GOT3 (cell line): ENCODE measurements around the gene BAD.
"Not testable (repeated sequence)": the region's sequence is repeated elsewhere in the genome, so short reads cannot be mapped to it uniquely, and the experiment has no call there.

ENCODE experiments used
- DNase-seq: peaks from one replicate; lab custom pipeline; 2025; ENCODE audit warnings: mixed read lengths; lab: John Stamatoyannopoulos, UW

BAD gene

DNA sequence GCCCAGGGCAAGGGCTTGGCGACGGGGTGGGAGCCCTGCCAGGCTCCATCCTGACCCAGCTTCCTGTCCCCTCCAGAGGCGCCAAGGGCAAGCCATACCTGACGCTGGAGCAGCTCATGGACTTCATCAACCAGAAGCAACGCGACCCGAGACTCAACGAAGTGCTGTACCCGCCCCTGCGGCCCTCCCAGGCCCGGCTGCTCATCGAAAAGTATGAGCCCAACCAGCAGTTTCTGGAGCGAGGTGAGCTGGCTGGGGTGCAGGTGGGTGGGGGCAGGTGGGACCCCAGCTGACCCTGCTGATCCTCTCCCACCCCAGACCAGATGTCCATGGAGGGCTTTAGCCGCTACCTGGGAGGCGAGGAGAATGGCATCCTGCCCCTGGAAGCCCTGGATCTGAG, 28.2 kb downstream of the BAD start:
- DNase-seq = no peak

GRCh38 chr11:64255135-64256128, 29.0 kb downstream of the BAD start:
- no peak for DNase-seq

- DNase-seq = no peak
These were observed 30.1 kb downstream of the BAD start for GRCh38 chr11:64254326-64254725.

DNA sequence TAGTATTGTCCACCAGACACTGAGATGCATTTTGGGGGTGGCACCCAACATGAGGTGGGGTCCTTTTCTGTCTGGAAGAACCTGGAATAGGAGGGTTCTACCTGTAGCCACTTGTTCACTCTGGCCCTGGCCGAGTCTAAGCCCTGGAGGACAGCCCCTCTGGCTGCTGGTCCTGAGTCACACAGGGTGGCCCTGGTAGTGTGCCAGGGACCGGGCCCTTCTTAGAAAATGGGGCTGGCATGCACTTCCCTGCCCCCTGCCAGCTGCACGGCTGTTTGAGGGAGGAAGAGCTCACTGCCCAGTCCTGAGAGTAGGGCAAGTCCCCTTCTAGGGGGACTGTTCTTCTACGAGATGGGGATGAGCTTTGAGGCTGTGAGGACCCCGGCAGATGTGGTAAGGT, 31.0 kb downstream of the BAD start:
- DNase-seq = no peak

GRCh38 chr11:64253043-64253442, 31.4 kb downstream of the BAD start:
- no peak for DNase-seq

GRCh38 chr11:64252003-64252872, 32.2 kb downstream of the BAD start:
- no peak for DNase-seq

DNA sequence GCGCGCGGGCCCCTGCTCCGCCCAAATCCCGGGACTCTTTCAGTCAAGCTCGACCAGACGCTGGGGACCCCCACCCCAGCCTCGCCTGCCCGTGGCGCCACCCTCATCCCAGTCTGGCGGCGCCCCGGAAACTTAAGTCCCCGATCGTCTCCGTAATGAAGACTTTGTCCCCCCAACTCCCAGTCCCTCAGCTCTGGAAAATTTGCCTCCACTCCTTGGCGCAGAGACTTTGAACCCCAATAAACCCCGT, 32.8 kb downstream of the BAD start:
- DNase-seq = no peak

- DNase-seq = no peak
These were observed 33.3 kb downstream of the BAD start, which contains the start of gene PLCB3 for GRCh38 chr11:64251016-64251752. Gene PLCB3 (plus strand): TSS chr11:64251530. CDS start chr11:64251650, 120 bp downstream.

DNA sequence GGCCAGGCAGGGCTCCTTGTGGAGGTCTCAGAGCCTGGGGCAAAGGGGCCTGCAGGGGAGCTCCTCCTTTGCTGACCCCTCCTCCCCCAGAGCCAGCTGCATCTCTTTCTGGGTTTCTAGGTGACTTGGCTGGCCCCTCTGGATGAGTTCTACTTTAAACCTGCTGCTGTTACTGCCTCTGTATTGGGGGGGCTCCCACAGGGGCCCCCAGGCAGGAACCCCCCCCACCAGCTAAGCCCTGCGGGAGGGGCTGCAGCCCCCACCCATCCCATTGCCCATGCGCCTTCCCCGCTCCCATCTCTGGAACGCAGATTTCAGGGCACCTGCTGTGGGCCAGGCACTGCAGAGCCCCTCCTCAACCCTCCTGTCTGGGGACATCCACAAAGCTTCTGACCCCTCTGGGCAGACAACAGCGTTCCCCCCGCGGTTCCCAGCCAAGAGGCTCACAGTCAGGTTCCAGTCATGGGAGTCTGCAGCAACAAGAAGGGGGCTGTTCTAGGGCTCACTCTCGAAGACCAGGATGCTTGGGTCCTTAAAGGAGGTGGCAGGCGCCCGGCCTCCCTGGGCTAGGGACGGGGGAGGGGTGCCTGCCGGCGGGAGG, 34.0 kb downstream of the BAD start:
- no peak for DNase-seq

DNA sequence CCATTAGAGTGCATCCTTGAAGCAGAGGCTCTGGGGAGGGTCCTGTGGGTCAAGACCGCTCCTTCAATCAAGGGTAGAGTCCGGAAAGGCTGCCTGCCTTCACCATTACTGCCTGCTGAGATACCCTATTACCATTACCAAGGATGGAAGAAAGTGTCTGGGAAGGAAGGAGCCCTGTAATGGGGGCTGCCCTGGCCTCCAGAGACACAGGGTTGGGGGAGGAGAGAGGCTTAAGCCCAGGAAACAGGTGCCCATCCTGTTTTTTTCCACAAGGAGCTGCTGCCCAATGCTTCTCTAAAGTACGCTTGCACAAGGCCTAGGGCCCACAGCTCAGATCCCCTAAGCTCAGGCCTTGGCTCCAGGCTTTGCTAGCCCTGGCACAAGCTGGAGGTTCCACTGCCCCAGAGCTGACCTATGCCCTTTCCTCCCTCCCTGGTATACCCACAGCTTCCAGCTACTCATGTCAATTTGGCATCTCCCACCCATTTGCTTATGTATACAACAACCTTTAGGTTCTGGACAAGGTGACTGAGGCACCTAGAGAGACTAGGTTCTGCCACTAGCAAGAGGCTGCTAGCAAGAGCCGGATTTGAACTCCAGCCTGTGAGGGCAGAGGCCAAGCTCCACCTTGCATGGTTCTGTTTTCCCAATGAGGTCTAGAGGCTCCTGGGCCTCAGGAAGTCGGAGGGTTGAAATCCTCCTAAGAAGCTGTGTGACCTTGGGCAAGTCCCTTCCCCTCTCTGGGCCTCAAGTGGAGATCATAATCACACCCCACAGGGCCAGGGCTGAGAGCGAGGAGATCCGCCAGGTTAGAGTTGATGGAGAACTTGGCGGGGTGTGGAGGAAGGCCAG, 34.7 kb downstream of the BAD start:
- DNase-seq = no peak

- DNase-seq = no peak
These were observed 35.4 kb downstream of the BAD start for GRCh38 chr11:64249038-64249437.

DNA sequence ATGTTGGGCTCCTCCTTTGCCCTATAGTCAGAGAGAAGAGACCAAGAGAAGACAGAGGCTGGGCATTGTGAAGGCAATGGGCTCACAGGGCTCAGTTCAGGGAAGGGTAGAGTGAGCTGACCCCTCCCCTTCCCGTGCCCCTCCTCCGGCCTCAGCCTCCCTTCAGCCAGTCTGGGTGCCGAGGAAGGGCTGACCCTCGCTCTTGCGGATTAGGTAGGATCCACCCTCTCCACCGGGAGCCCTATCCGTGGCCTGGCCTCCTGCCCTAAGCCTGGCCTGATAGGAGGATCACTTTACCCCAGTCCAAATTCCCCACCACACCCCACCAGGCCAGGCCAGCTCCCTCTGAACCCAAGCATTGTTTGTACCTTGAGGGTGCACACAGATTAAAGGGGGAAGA, 35.9 kb downstream of the BAD start:
- DNase-seq = no peak

DNA sequence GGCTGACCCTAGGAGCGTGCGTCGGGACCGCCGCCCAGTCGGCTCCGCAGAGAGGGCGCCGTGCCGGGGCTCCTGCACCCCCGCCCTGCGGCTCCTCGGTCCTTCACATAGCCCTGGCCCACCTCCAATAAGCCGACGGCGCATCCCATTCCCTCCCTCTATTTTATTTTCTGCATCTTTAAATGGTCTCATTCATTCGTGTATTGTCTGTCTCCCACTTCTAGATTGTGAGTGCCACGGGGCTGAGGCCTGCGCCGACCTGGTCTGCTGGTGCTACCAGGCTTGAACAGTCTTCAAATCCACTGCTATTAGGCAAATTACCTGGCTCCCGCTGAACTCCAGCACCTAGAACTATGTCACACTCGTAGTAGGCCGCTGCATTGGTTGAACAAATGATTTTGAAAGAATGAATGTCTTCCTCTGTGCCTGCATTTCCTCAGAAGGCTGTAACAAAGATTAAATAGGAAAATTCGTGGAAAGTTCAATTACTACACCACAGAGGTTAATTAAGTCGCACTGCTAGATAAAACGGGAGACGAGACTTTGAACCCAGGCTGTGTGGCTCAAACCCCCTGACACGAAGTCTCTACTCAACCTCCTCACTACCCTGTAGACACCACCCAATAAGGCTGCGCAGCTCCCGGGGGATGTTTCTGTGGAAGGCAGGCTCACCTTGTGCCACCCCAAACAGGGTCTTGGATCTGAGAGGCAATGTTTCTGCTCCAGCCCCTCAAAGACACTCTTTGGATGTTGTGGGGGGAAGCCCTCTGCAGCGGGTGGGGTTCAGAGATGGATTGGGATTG, 36.5 kb downstream of the BAD start:
- DNase-seq = no peak

DNA sequence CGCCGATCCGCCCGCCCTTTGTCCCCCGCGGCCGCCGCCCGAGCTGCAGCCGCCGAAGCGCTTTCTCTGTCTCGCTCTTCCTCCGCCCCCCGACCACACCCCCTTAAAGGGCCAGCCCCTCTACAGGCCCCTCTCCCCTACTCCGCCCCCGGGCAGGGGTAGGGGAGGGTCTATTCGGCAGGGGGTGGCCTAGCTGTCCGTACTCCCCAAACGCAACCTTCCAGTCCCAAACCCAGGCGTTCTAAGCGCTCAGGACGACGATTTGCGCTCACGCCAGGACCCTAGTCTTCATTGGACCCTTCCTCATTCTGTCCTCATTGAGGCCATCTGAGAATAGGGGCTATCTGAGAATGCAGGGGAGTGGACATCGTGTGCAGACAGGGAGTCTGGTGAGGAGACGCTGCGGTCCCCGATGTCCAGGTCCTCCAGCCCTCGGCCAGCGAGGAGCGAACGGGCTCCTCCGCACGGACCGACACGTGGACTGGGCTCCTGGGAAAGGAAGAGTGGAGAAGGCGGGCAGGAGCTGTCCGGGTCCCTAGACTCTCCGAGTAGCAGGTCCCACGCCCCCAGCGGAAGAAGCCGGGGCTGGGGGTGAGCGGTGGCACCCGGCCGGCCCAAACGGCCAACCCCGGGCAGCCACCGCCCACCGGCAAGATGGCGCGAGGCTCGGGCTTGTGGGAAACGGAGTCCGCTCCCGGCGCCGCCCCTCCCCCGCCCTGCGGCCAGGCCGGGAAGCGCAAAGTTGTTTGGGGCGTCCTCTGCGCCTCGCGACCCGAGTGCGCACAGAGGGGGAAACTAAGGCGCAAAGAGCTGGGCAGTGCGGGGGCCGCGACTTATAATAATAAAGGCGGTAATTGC, 37.4 kb downstream of the BAD start, which contains the start of gene PPP1R14B:
Gene PPP1R14B, minus strand, starts transcription at position 73 of the 858 bp plus-strand sequence. CDS start 270 bp downstream, outside the sequence.
- peak; percentile 57 for DNase-seq

GRCh38 chr11:64246621-64246870, 37.9 kb downstream of the BAD start:
- DNase-seq = not testable (repeated sequence)

- no peak for DNase-seq
These were observed 38.5 kb downstream of the BAD start for GRCh38 chr11:64245797-64246620.

DNA sequence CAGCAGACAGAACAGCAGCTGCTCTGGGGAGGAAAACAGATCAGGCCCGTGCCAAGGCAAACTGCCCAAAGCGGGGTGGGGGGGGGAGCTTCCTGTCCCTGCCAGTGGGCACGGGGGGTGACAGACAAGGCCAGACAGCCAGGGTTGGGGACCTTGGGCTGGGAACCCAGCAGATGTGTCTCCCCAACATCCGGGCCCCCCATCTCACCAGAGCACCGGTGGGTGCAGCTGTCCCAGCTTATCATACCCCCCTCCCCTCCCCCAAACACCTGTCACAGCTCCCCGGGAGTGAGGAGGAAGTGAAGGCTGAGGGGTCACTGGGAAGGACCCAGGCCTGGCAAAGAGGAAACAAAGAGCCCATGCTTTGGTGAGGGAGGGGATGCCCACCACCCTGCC, 39.1 kb downstream of the BAD start:
- DNase-seq = no peak

- no peak for DNase-seq
These were observed 39.5 kb downstream of the BAD start for GRCh38 chr11:64244966-64245365.
